Embryonic facial prominence (tissue), 1 donor: ENCODE results near the gene DRC1.
"Not testable (repeated sequence)": the region's sequence is repeated elsewhere in the genome, so short reads cannot be mapped to it uniquely, and the experiment has no call there.

Experiments used
- DNase-seq: peaks from one replicate; pipeline ENCODE4 v3.0.0-alpha.2; 2016; ENCODE audit errors: extremely low spot score

Gene DRC1

DNA sequence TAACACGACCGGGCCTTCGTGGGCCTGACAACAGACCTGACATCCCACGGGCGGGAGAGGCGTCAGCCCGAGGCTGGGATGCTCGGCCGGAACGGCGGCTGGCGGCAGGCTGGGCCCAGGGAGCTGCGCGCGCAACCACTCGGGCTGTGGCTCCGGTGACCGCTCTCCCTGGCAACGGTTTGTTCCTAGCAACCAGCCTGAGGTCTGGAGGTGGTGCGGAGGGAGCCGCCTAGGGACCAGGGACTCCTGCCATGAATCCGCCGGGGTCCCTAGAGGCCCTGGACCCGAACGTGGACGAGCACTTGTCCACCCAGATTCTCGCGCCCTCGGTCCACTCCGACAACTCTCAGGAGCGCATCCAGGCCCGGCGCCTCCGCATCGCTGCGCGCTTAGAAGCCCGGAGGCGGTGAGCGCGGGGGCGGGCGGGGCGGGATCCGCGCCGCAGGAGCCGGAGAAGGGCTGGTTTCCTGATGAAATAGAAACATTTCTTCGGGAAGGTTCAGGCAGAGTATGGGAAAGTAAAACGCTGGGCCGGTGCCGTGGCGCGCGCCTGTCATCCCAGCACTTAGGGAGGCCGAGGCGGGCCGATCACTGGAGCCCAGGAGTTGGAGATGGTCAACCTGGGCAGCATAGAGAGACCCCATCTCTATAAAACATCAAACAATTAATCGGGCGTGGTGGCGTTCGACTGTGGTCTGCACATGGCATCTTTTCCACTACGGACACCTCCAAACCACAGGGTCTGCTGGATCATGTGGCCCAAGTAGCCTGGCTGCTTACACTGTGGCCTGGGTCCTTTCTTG lies at the start of gene DRC1:
TSS of gene DRC1 (plus strand) at position 182 of the 803 bp plus-strand sequence. CDS start at position 252, 70 bp downstream.
- DNase-seq: peak; percentile 33

DNA sequence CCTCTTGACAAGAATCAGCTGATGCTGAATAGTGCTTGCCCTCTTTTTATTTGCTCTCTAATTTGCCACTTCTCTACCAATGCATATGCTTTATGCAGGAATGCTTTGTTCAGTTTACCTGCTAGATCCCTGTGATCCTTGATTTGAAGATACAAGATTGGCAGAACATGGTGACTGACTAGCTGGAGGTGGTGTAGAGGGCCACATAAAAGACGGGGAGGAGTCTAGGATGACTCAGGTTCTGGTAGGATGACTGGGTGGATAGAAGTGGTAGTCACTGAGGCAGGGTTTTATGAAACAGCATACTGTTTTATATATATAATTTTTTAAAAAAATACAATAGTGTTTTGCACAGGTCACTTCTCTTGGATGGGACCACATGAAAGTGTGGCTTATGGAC lies 48.8 kb upstream of the DRC1 start:
- no peak for DNase-seq

- not testable (repeated sequence) for DNase-seq
Measured at GRCh38 chr2:26354469-26354868, 47.3 kb upstream of the DRC1 start.

GRCh38 chr2:26355038-26355995 lies 46.4 kb upstream of the DRC1 start:
- no peak for DNase-seq

GRCh38 chr2:26356111-26356510 lies 45.6 kb upstream of the DRC1 start:
- DNase-seq: no peak

GRCh38 chr2:26356771-26357170 lies 44.9 kb upstream of the DRC1 start:
- DNase-seq: no peak

- no peak for DNase-seq
Measured at GRCh38 chr2:26359886-26360473, 41.7 kb upstream of the DRC1 start.

GRCh38 chr2:26363323-26363722 lies 38.4 kb upstream of the DRC1 start:
- DNase-seq: no peak

GRCh38 chr2:26363958-26364357 lies 37.8 kb upstream of the DRC1 start:
- no peak for DNase-seq

GRCh38 chr2:26364669-26365068 lies 37.1 kb upstream of the DRC1 start:
- no peak for DNase-seq

GRCh38 chr2:26366957-26367356 lies 34.8 kb upstream of the DRC1 start:
- no peak for DNase-seq

- not testable (repeated sequence) for DNase-seq
Measured at GRCh38 chr2:26369664-26370063, 32.1 kb upstream of the DRC1 start.

DNA sequence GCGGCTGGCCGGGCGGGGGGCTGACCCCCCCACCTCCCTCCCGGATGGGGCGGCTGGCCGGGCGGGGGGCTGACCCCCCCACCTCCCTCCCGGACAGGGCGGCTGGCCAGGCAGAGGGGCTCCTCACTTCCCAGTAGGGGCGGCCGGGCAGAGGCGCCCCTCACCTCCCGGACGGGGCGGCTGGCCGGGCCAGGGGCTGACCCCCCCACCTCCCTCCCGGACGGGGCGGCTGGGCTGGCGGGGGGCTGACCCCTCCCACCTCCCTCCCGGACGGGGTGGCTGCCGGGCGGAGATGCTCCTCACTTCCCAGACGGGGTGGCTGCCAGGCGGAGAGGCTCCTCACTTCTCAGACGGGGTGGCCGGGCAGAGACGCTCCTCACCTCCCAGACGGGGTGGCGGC lies 30.8 kb upstream of the DRC1 start:
- DNase-seq: not testable (repeated sequence)

DNA sequence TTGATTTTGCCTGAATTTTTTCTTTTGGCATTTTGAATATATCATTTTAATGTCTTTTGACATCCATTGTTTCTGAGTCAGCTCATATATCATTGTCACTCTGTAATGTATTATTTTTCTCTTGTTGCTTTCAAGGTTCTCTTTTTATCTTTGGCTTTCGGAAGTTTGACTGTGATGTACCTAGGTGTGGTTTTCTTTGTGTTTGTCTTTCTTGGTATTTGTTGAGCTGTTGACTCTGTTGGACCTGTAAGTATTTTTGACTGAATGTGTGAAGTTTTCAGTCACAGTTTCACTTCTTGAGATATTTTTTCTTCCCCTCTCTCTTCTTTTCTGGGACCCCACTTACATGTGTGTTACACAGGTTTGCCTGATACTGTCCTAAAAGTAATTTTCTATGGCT lies 24.9 kb upstream of the DRC1 start:
- no peak for DNase-seq

DNA sequence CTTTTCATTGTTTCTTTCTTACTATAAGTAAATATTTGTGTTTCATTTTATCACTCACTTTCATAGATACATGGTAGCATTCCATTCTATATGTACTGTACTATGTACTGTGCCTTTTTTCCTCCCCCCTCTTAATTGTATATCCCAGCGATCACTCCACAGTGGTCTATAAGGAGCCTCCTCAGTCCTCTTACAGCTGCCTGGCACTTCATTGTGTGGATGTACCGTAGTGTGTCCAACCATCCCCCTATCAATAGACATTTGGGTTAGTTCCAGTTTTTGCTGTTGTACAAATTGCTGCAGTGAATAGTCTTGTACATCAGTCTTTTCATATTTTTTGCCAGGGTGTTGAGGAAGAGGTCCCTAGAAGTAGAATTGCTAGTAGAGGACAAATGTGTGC lies 21.4 kb upstream of the DRC1 start:
- no peak for DNase-seq

- DNase-seq: no peak
Measured at GRCh38 chr2:26382564-26382963, 19.2 kb upstream of the DRC1 start.

- DNase-seq: no peak
Measured at GRCh38 chr2:26384183-26384582, 17.5 kb upstream of the DRC1 start.

GRCh38 chr2:26384597-26384996 lies 17.1 kb upstream of the DRC1 start:
- no peak for DNase-seq

GRCh38 chr2:26387189-26387588 lies 14.5 kb upstream of the DRC1 start:
- no peak for DNase-seq

DNA sequence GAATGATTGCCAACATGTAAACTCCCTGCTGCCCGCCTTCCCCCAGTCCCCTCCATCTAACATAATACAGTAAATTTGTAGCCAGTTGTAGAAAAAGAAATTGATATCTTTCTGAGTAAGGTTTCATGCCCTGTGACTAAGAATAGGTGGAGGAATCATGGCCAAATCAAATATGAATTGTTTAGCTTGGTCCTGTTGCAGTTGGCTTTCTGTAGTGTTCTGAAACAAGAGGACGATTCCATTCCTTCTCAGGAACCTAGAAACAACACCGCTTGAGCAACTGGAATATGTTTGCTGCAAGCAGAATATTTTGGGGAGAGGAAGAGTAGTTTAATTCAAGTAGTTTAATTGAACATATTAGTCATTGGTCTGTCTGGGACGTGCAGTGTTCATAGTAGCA lies 7.0 kb upstream of the DRC1 start:
- no peak for DNase-seq

GRCh38 chr2:26395394-26395793 lies 6.3 kb upstream of the DRC1 start:
- no peak for DNase-seq

GRCh38 chr2:26396734-26397298 lies 4.9 kb upstream of the DRC1 start:
- DNase-seq: no peak
